NCI-H2227 (cell line): ENCODE data around the gene CD99L2.
"Not testable (repeated sequence)": the region's sequence is repeated elsewhere in the genome, so short reads cannot be mapped to it uniquely, and the experiment has no call there.

ENCODE experiments used
- DNase-seq: peaks from one replicate; lab custom pipeline; 2025; ENCODE audit not compliant: unreplicated experiment; lab: John Stamatoyannopoulos, UW

The CD99L2 gene

DNA sequence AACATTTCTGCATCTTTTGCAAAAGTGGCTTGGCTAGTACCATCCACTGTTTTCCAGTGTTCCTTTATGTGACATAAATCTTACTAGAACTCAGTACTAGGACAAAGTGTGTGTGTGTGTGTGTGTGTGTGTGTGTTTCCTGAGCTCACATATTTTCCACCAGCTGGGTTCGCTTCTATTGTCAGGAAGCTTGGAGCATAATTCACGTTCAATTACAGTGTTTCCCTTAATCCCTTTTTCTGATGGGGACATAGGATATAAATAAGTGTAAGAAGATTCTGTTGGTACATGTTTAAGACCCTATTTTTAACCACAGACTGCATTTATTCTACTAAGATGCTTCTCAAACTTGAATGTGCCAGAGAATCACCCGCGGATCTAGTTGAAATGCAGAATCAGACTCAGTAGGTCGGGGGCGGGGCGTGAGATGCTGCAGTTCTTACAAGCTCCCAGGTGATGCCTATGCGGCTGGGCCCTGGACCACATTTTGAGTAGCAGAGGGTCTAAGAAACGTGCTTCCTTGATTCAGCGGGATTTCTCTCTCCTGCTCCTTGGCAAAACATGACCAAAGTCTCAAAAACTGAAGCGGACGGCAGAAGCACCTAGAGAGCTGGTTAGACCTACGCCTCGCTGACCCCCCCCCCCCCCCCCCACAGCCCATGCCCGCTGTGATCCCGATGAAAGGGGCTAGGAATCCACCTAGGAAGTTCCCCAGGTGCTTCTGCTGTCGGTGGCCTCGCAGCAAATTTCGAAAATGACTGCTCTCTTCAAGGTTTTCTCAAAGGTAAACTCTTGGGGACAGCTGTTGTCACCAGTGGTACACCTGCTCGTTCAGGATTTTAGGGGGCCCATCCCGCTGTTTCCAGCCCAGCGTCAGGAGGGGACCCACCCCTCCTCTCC, 797 bp downstream of the CD99L2 start:
- peak; percentile 62 for DNase-seq

- DNase-seq, result no peak
These were observed 1.8 kb downstream of the CD99L2 start for GRCh38 chrX:150896632-150897031.

DNA sequence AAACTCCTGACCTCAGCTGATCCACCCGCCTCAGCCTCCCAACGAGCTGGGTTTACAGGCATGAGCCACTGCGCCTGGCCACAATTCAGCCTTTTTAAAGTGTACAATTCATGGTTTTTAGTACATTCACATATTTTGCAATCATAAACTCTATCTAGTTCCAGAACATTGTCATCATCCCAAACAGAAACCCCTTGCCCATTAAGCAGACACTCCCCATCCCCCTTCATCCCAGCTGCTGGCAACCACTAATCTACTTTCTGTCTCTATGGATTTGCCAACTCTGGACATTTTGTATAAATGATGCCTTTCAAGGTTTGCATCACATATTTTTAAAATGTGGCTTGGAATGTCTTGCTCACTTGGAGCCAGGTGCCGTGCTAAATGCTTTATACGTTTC, 4.5 kb downstream of the CD99L2 start:
- no peak for DNase-seq

GRCh38 chrX:150889131-150889530, 9.3 kb downstream of the CD99L2 start:
- DNase-seq, result no peak

GRCh38 chrX:150887906-150888465, 10.5 kb downstream of the CD99L2 start:
- DNase-seq, result no peak

DNA sequence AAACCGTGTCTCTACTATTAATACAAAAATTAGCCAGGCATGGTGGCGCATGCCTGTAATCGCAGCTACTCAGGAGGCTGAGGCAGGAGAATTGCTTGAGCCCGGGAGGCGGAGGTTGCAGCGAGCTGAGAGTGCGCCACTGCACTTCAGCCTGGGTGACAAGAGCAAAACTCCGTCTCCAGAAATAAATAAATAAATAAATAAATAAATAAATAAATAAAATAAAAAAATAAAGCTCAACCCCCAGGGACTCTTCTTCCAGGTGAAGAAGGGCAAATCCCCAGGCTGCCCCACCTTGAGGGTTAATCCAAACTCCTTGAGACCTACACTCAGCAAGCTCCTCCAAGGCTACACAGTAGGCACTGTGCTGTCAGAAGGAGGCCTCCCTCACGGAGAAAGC, 11.2 kb downstream of the CD99L2 start:
- not testable (repeated sequence) for DNase-seq

GRCh38 chrX:150886381-150886780, 12.1 kb downstream of the CD99L2 start:
- no peak for DNase-seq

GRCh38 chrX:150880808-150881165, 17.7 kb downstream of the CD99L2 start:
- DNase-seq, result no peak

DNA sequence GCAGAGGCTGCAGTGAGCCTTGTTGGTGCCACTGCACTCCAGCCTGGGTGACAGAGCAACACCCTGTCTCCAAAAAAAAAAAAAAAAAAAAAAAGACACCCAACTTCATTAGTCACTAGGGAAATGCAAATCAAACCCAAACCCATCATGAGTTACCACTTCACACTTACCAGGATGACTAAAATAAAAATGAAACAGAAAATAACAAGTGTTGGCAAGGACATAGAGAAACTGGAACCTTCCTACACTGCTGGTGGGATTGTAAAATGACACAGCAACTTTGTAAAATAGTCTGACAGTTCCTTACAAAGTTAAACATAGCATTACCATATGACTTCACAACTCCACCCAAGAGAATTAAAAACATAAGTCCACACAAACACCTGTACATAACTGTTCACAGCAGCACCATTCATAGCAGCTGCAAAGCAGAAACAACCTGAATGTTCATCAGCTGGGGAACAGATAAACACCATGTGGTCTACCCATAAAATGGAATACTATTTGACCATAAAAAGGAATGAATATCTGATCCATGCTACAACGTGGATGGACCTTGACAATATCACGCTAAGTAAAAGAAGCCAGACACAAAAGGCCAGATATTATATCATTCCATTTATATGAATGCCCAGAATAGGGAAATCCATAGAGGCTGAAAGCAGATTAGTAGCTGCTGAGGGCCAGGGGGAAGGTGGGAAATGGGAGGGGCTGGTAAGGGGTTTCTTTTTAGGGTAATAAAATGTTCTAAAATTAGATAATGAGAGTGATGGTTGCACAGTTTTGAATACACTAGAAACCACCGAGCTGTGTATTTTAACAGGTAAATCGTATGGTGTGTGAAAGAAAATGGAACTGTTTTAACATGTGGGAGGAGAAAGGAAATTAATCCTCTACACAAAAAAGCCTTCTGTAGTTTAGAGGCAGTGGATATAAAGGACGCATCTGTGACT, 18.3 kb downstream of the CD99L2 start:
- no peak for DNase-seq

GRCh38 chrX:150875621-150876020, 22.8 kb downstream of the CD99L2 start:
- DNase-seq, result not testable (repeated sequence)

DNA sequence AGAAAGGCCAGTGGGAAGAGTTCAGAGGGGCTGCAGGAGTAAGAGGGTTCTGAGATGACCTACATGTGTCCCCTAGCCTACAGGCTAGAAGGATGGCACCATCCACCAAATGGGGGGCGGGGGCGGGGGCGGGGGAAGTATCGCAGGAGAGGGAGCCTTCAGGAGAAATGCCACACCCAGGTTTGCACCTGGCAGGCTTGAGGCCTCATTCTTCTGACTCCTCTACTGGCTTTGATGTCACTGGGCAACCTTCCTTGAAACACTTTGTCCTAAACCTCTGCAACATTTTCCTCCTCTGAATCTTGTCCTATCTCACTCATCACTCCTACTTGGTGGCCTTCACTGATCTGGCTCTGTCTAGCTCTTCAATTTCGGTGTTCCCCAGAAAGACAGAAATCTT, 24.0 kb downstream of the CD99L2 start:
- no peak for DNase-seq

DNA sequence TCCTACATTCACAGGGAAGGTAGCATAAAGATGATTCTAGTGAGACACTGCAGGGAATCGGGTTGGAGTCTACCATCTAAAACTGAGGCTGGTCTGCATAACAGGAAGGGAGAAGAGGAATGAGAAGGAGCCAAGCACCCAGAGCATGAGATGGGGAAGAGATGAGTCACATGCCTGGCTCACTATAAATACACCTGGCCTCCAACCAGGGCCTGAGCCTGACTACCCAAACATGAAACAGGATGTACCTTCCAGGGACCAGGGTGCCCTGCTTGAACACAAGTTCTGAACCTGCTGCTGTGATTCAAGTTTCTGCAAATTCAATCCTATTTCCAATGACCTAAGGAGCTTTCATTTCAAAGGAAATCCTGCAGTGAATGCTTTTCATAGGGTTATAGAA, 24.9 kb downstream of the CD99L2 start:
- no peak for DNase-seq

DNA sequence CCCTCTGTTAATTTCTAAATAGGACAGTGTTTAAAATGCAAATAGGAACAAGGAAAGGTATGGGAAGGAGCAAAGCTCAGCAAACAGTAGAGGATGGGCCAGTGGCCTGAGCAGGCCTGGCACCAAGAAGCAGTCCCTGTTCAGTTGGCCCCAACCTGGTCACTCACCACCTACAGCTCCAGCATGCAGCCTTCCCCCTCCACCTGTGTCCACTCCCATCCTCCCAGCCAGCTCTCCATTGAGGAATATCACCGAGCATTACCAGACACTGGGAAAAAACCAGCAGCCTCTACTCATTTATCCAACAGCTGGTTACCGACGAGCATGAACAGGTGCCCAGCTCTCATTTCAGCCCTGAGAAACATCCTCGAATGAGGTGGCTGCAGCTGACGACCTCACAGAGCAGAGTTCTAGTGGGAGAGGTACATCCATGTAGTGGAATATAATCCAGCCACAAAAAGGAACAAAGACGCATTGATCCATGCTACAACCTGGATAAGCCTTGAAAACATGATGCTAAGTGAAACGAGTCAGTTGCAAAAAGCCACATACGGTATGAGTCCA, 25.6 kb downstream of the CD99L2 start:
- no peak for DNase-seq

DNA sequence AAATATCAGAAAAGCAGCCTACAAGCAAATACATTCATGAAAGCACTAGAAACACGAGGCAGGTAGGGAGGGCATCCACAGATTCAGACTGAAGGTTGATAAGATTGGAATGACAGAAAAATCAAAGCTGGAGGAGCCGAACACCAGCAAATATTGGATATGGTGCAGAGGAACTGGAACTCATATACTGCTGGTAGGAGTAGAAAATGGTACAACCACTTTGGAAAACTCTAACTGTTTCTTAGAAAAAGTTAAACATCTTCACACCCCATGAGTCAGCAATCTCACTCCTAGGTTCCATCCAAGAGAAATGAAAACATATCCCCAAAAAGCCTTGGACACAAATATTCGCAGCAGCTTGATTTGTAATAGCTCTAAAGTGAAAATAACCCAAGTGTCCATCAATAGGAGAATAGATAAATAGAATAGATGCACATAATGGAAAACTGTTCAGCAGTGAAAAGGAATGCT, 27.1 kb downstream of the CD99L2 start:
- no peak for DNase-seq

GRCh38 chrX:150870487-150871340, 27.8 kb downstream of the CD99L2 start:
- no peak for DNase-seq

DNA sequence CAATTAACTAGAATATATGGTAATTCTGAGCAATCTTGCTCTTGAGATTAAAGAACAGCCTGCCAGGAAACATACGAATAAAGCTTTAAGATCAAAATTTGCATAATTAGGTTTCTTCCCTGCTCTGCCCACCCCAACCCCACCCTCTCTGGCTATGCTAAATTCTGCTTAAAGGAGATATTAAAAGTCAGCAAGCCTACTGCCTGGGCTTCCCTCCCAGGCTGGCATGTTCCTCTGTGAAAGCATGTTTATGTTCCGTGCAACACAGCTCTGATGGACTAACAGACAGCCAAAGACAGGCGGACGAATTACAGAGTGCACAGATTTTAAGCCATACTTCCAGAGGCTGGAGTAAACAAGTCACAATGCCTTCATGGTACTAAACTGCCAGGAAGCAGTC, 28.4 kb downstream of the CD99L2 start:
- DNase-seq, result no peak

DNA sequence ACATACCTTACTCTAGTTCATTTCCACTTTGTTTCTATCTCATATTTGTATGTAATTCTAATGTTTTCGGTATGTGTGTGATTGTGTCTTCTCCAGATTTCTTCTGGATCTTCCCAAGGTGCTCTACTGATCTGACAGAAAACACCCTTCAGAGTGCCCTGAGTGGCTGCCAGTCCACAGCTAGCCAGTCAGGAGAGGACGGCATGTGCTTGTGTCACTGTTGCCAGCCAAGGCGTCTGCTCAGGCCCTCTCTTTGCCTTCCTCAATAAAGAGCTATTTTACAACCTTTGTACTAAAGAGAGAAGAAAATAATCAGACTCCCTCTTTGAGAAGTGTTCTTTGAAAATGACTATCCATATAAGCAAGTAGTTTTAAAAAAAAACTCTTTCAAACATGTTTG, 29.0 kb downstream of the CD99L2 start:
- no peak for DNase-seq

DNA sequence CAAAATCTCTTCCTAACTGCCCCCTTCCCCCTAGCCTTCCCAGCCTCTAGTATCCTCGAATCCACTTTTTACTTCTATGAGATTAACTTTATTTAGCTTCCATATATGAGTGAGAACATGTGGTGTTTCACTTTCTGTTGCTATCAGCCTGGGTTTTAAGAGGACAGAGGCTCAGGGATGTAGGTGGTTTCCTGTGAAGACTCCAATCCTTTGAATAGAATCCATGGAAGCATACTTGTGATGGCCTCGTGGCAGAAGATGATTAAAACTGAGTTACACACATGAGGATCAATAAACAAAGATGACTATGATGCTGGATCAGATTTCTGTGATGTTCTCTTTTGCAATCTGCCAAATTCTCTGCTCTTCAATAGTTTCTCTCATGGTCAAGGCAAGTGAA, 29.8 kb downstream of the CD99L2 start:
- no peak for DNase-seq

GRCh38 chrX:150864127-150864526, 34.3 kb downstream of the CD99L2 start:
- DNase-seq, result no peak

- no peak for DNase-seq
These were observed 35.3 kb downstream of the CD99L2 start for GRCh38 chrX:150863191-150863590.
